Esophagus squamous epithelium (tissue), 4 donors: Measurements from ENCODE around the gene BACE2.

Experiments
- POLR2A ChIP-seq, 4 donors: fragments of 450-650 bp; IDR thresholded peaks; one replicate each; pipeline ENCODE4 v1.6.1; 2017; ENCODE audit warnings: antibody characterized with exemption in 4 of 4, mild to moderate bottlenecking in 4 of 4, moderate library complexity in 3 of 4
- TF ChIP-seq, protein P1 (sequence below), 6 experiments: fragments of 450-650 bp in 4 of 6; fragments of 200-600 bp in 2 of 6; sonication (generic) in 2 of 6; IDR thresholded peaks; one replicate each; pipeline ENCODE4 v1.5.1; 2016 to 2019; ENCODE audit warnings: antibody characterized with exemption in 6 of 6, mild to moderate bottlenecking in 4 of 6, moderate library complexity in 4 of 6

DNA sequence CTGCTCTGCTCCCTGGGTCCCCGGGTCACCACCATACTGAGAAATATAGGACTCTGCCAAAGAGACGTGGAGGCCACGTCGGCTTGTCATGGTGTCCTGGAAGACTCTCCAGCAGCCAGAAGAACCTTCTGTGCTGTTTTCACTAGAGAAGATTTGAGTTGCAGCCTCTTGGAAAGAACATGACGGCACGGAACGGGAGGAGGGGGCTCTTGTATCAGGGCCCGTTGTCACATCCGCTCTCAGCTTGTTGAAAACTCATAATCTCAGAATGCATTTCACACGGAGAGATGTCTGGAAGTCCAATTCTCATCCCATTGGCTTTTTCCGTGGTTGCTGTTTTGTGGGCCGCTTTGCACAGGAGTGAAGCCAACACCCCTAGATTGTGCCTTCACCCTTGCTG, 109.2 kb downstream of the BACE2 start:
- TF ChIP-seq, protein P1, sequence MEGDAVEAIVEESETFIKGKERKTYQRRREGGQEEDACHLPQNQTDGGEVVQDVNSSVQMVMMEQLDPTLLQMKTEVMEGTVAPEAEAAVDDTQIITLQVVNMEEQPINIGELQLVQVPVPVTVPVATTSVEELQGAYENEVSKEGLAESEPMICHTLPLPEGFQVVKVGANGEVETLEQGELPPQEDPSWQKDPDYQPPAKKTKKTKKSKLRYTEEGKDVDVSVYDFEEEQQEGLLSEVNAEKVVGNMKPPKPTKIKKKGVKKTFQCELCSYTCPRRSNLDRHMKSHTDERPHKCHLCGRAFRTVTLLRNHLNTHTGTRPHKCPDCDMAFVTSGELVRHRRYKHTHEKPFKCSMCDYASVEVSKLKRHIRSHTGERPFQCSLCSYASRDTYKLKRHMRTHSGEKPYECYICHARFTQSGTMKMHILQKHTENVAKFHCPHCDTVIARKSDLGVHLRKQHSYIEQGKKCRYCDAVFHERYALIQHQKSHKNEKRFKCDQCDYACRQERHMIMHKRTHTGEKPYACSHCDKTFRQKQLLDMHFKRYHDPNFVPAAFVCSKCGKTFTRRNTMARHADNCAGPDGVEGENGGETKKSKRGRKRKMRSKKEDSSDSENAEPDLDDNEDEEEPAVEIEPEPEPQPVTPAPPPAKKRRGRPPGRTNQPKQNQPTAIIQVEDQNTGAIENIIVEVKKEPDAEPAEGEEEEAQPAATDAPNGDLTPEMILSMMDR (IDR thresholded peaks at IDR 0.05): no peak
- TF ChIP-seq POLR2A (IDR thresholded peaks at IDR 0.05): no peak
